Measurements from ENCODE around the gene NKX2-3. TPM values are rescaled to one million over a fixed set of nuclear protein-coding genes. Genes with fewer than 3 reads are reported as not detected.

The NKX2-3 gene
- polyA plus RNA-seq, 2 of the 4 experiments (the other 2 are of a cell fraction) = not detected

DNA sequence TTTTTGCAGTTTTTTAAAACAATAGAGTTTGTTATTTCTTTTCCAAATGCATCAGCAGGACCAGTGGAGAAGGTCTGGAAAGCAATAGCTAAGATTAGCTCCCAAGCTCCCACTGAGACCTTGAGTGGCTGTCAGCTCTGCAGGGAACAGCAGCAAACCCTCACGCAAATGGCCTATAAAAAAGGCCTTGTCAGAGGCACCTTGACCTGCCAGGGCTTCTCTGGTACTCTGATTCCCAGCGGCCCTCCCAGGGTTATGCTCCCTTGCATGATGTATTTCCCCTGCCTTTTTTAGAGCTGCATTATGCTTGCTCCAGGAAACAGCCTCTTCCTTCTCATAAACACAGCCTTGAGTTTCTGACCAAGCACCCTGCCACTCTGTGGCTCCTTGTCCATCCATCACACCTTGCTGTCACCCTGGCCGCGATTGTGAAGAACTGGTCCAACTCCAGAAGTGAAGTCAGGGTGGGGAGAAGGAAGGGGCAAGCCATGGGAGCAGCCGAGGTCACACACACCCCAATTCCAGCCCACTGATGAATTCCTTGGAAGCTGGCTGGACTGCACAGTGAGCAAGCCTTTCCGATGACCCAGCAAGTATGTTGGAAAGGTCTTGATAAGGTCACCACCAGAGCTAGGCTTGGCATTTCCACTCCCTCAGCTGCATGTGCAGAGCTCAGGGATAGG is 35.3 kb upstream of the NKX2-3 start:
- no peak for ATAC-seq
- H3K4me1 ChIP-seq = no peaks in the 10 kb centered on the region
- 30% methylated on average over 6 of the region's 6 CpGs for WGBS (ENCODE audit: missing lambda C conversion rate)
- no peak overlapping the region for H3K4me3 ChIP-seq
- no peak overlapping the region for H3K27ac ChIP-seq
- peaks cover 8% of the 10 kb centered on the region; the same call in 2 of the 3 replicates for H3K9me3 ChIP-seq
- no peak for DNase-seq (ENCODE audit: low read depth in 1 of 2, low spot score in 1 of 2)
- no peak for TF ChIP-seq NR3C1 (IDR thresholded peaks at IDR 0.05)
- TF ChIP-seq TP53 (CRISPR knock-in tag; IDR thresholded peaks at IDR 0.05) = no peak
- no peak for TF ChIP-seq SREBF2 (IDR thresholded peaks at IDR 0.05)
- TF ChIP-seq CBX2 (IDR thresholded peaks at IDR 0.05; ENCODE audit: borderline replicate concordance, low read depth) = no peak
- TF ChIP-seq POLR2A (IDR thresholded peaks at IDR 0.05; ENCODE audit: low read length) = no peak
- no peak for TF ChIP-seq PHF8 (IDR thresholded peaks at IDR 0.05; ENCODE audit: borderline replicate concordance, low read depth)
- no peak for TF ChIP-seq HOXB13 (CRISPR knock-in tag; IDR thresholded peaks at IDR 0.05; ENCODE audit: low read depth)
- no peak for TF ChIP-seq ZFP36 (IDR thresholded peaks at IDR 0.05; ENCODE audit: borderline replicate concordance, partially characterized antibody)
- FAIRE-seq = no peak
- ChIA-PET POLR2A (no interaction called here), CTCF (interaction anchor here (0.8 to 1.7 kb wide), 4 partner anchors 9 to 62 kb away, joined by 3 to 8 read pairs (median 4); no protein-coding TSS in a partner anchor)
- H3K4me2 ChIP-seq = no peak overlapping the region

GRCh38 chr10:99506416-99506815 is 26.3 kb upstream of the NKX2-3 start:
- FAIRE-seq = no peak
- WGBS (ENCODE audit: missing lambda C conversion rate) = 65% methylated on average over 1 of the region's 1 CpG

GRCh38 chr10:99507265-99507664 is 25.5 kb upstream of the NKX2-3 start:
- H3K4me2 ChIP-seq = no peak overlapping the region
- no peak overlapping the region for H3K27ac ChIP-seq
- ChIA-PET POLR2A (no interaction called here), CTCF (no interaction called here)
- H3K4me3 ChIP-seq = no peak overlapping the region
- no peaks in the 10 kb centered on the region for H3K4me1 ChIP-seq
- no peak for TF ChIP-seq SREBF2 (IDR thresholded peaks at IDR 0.05)
- no peak for FAIRE-seq
- DNase-seq (ENCODE audit: low read depth in 1 of 2, low spot score in 1 of 2) = no peak
- no peak for ATAC-seq
- H3K9me3 ChIP-seq = no peaks in the 10 kb centered on the region

More at GRCh38 chr10:99506416-99506815, 26.3 kb upstream of the NKX2-3 start:
- ATAC-seq (no peak), DNase-seq (ENCODE audit: low read depth in 1 of 2, low spot score in 1 of 2) (no peak)
- POLR2A ChIA-PET = no interaction called here
- no peaks in the 10 kb centered on the region for H3K9me3 ChIP-seq
- no peak overlapping the region for H3K4me3 ChIP-seq
- no peak overlapping the region for H3K27ac ChIP-seq
- no peaks in the 10 kb centered on the region for H3K4me1 ChIP-seq
- CTCF ChIA-PET = no interaction called here
- H3K4me2 ChIP-seq = no peak overlapping the region
- TF ChIP-seq HOXB13 (CRISPR knock-in tag; IDR thresholded peaks at IDR 0.05; ENCODE audit: low read depth) = no peak
- no peak for TF ChIP-seq MAFK (IDR thresholded peaks at IDR 0.05; ENCODE audit: partially characterized antibody)
- TF ChIP-seq JUN (IDR thresholded peaks at IDR 0.05) = no peak
- no peak for TF ChIP-seq TFCP2L1 (CRISPR knock-in tag; IDR thresholded peaks at IDR 0.05)
- TF ChIP-seq, protein P1, sequence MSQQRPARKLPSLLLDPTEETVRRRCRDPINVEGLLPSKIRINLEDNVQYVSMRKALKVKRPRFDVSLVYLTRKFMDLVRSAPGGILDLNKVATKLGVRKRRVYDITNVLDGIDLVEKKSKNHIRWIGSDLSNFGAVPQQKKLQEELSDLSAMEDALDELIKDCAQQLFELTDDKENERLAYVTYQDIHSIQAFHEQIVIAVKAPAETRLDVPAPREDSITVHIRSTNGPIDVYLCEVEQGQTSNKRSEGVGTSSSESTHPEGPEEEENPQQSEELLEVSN (IDR thresholded peaks at IDR 0.05; ENCODE audit: borderline replicate concordance, low read depth) = no peak

GRCh38 chr10:99513061-99513460 is 19.7 kb upstream of the NKX2-3 start:
- no peaks in the 10 kb centered on the region for H3K4me1 ChIP-seq
- H3K4me2 ChIP-seq = no peak overlapping the region
- no peak for FAIRE-seq
- CTCF ChIA-PET = interaction anchor here (0.7 kb wide), 1 partner anchor 121 kb away, joined by 3 read pairs; no protein-coding TSS in a partner anchor
- ATAC-seq = no peak
- no peaks in the 10 kb centered on the region for H3K9me3 ChIP-seq
- TF ChIP-seq ESRRA (IDR thresholded peaks at IDR 0.05; ENCODE audit: borderline replicate concordance, low read length) (no peak), KDM1A (IDR thresholded peaks at IDR 0.05; ENCODE audit: low read depth) (no peak), TFCP2L1 (CRISPR knock-in tag; IDR thresholded peaks at IDR 0.05) (no peak), JUN (IDR thresholded peaks at IDR 0.05) (no peak), FOSL2 (IDR thresholded peaks at IDR 0.05) (no peak), FOSL2 (CRISPR knock-in tag; IDR thresholded peaks at IDR 0.05) (no peak), CTCF (IDR thresholded peaks at IDR 0.05) (no peak), POLR2A (IDR thresholded peaks at IDR 0.05; ENCODE audit: low read length) (no peak), ZFP36 (IDR thresholded peaks at IDR 0.05; ENCODE audit: borderline replicate concordance, partially characterized antibody) (no peak), RFX5 (IDR thresholded peaks at IDR 0.05) (no peak), MAX (IDR thresholded peaks at IDR 0.05) (no peak), HOXB13 (CRISPR knock-in tag; IDR thresholded peaks at IDR 0.05; ENCODE audit: low read depth) (no peak), EP300 (IDR thresholded peaks at IDR 0.05) (no peak), HOXA7 (CRISPR knock-in tag; IDR thresholded peaks at IDR 0.05) (no peak), MYC (IDR thresholded peaks at IDR 0.05; ENCODE audit: borderline replicate concordance, low read length) (no peak), ZSCAN20 (CRISPR knock-in tag; IDR thresholded peaks at IDR 0.05) (no peak)
- TF ChIP-seq, protein P2, sequence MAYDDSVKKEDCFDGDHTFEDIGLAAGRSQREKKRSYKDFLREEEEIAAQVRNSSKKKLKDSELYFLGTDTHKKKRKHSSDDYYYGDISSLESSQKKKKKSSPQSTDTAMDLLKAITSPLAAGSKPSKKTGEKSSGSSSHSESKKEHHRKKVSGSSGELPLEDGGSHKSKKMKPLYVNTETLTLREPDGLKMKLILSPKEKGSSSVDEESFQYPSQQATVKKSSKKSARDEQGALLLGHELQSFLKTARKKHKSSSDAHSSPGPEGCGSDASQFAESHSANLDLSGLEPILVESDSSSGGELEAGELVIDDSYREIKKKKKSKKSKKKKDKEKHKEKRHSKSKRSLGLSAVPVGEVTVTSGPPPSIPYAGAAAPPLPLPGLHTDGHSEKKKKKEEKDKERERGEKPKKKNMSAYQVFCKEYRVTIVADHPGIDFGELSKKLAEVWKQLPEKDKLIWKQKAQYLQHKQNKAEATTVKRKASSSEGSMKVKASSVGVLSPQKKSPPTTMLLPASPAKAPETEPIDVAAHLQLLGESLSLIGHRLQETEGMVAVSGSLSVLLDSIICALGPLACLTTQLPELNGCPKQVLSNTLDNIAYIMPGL (CRISPR knock-in tag; IDR thresholded peaks at IDR 0.05; ENCODE audit: borderline replicate concordance) = no peak
- TF ChIP-seq, protein P3, sequence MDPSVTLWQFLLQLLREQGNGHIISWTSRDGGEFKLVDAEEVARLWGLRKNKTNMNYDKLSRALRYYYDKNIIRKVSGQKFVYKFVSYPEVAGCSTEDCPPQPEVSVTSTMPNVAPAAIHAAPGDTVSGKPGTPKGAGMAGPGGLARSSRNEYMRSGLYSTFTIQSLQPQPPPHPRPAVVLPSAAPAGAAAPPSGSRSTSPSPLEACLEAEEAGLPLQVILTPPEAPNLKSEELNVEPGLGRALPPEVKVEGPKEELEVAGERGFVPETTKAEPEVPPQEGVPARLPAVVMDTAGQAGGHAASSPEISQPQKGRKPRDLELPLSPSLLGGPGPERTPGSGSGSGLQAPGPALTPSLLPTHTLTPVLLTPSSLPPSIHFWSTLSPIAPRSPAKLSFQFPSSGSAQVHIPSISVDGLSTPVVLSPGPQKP (IDR thresholded peaks at IDR 0.05; ENCODE audit: low read depth, low read length) = no peak
- H3K27ac ChIP-seq = no peak overlapping the region
- POLR2A ChIA-PET = no interaction called here
- no peak for DNase-seq (ENCODE audit: low read depth in 1 of 2, low spot score in 1 of 2)
- no peak overlapping the region for H3K4me3 ChIP-seq

All from A549 (cell line).